K562 (cell line): ENCODE results near the gene CELSR1. TPM values are rescaled to one million over a fixed set of nuclear protein-coding genes. Genes with fewer than 3 reads are reported as not detected.

Experiments
- ATAC-seq: fragments of 200-7000 bp; cut with Tn5 transposase; 3 replicates; pipeline ENCODE4 v1.9.1; 2020; ENCODE audit warnings: moderate library complexity
- BruUV-seq: library from RNA; stranded (reverse); fragments of 400-500 nt; replicated peaks from 2 replicates; lab custom pipeline; 2021; lab: Mats Ljungman, UMichigan
- CTCF ChIA-PET: fragments of 300-600 bp; formaldehyde crosslinking; extraction: SDS; loops from one replicate; lab custom pipeline; 2021; ENCODE audit warnings: low intra/inter-chr PET ratio; lab: Yijun Ruan, JAX
- POLR2A ChIA-PET: fragments of 300-600, 350-650 bp; sonication (Branson Sonifier 250); formaldehyde crosslinking; extraction: SDS; loops from one replicate; lab custom pipeline; 2021; ENCODE audit warnings: antibody characterized with exemption, inconsistent platforms; lab: Yijun Ruan, JAX
- DNase-seq, 4 experiments: peaks; one replicate each; pipeline versions ENCODE4 v3.0.0 to v3.0.0-alpha.2; 2011 to 2018; ENCODE audit warnings: low spot score in 3 of 4, mixed read lengths in 3 of 4; ENCODE audit errors: extremely low read depth in 1 of 4
- FAIRE-seq: peaks from 2 replicates; lab custom pipeline; 2011; peaks lifted over from hg19 to GRCh38; lab: Jason Lieb, UNC
- H2AFZ ChIP-seq: 2 replicates; pipeline ENCODE4 v1.6.0; 2011; ENCODE audit warnings: low read depth, low read length, control low read depth, inconsistent platforms
- H3K27ac ChIP-seq: fragments of 200-600 bp; 3 replicates; pipeline ENCODE4 v1.8.0; 2011; ENCODE audit warnings: low read depth, mild to moderate bottlenecking, control low read depth, inconsistent platforms, low read length, moderate library complexity, mixed read lengths; ENCODE audit errors: extremely low read depth
- H3K27me3 ChIP-seq, 2 experiments: fragments of 300-600 bp in 1 of 2; 2 replicates in 1 of 2; 3 replicates in 1 of 2; pipeline versions ENCODE4 v1.6.0 to v1.8.0; 2011; ENCODE audit warnings: inconsistent platforms in 2 of 2, low read length in 2 of 2, mild to moderate bottlenecking in 1 of 2, mixed read lengths in 1 of 2, moderate library complexity in 1 of 2; ENCODE audit not compliant: control insufficient read depth in 2 of 2, insufficient read depth in 2 of 2
- H3K36me3 ChIP-seq: fragments of 300-600 bp; 3 replicates; pipeline ENCODE4 v1.8.0; 2011; ENCODE audit warnings: mild to moderate bottlenecking, low read length, inconsistent platforms; ENCODE audit not compliant: control insufficient read depth, insufficient read depth
- H3K4me1 ChIP-seq, 2 experiments: fragments of 200-600 bp in 1 of 2; replicated peaks in 1 of 2; 2 replicates in 1 of 2; 3 replicates in 1 of 2; pipeline versions ENCODE4 v1.5.1 to v1.8.0; 2011; ENCODE audit warnings: inconsistent platforms in 2 of 2, low read length in 2 of 2, mild to moderate bottlenecking in 1 of 2, mixed read lengths in 1 of 2, moderate library complexity in 1 of 2; ENCODE audit not compliant: control insufficient read depth in 2 of 2, insufficient read depth in 2 of 2
- H3K4me2 ChIP-seq: 2 replicates; pipeline ENCODE4 v1.6.1; 2011; ENCODE audit warnings: low read length, control low read depth, inconsistent platforms, mixed read lengths; ENCODE audit not compliant: insufficient read depth
- H3K4me3 ChIP-seq: fragments of 200-600 bp; sonication (generic), shearing (Covaris generic); 2 replicates; pipeline ENCODE4 v1.5.1; 2016; ENCODE audit warnings: control low read depth, inconsistent platforms
- H3K79me2 ChIP-seq: fragments of 200-600 bp; 3 replicates; pipeline ENCODE4 v1.8.0; 2011; ENCODE audit warnings: low read length, inconsistent platforms; ENCODE audit not compliant: control insufficient read depth, insufficient read depth
- H3K9ac ChIP-seq, 2 experiments: 2 replicates each; pipeline versions ENCODE4 v1.6.0 to v1.6.1; 2011; ENCODE audit warnings: low read depth in 2 of 2, low read length in 2 of 2, control low read depth in 1 of 2, inconsistent platforms in 1 of 2, mild to moderate bottlenecking in 1 of 2, mixed read lengths in 1 of 2; ENCODE audit not compliant: insufficient read depth in 1 of 2
- H3K9me1 ChIP-seq: one replicate; pipeline ENCODE4 v1.6.0; 2011; ENCODE audit warnings: inconsistent platforms, mild to moderate bottlenecking, low read length, moderate library complexity; ENCODE audit not compliant: control insufficient read depth, insufficient read depth
- H3K9me3 ChIP-seq: replicated peaks from 2 replicates; pipeline ENCODE4 v1.5.1; 2011; ENCODE audit warnings: low read depth, low read length, inconsistent platforms; ENCODE audit not compliant: control insufficient read depth, insufficient read depth
- H4K20me1 ChIP-seq: replicated peaks from 2 replicates; pipeline ENCODE4 v1.6.1; 2011; ENCODE audit warnings: low read length, inconsistent platforms, mixed read lengths; ENCODE audit not compliant: control insufficient read depth, insufficient read depth
- BACH1 ChIP-seq: fragments of 200-800 bp; sonication (Bioruptor generic); IDR thresholded peaks from 2 replicates; pipeline ENCODE4 v1.6.1; 2016; ENCODE audit warnings: missing genetic modification characterization, missing compliant biosample characterization
- BRD4 ChIP-seq: fragments of 200-600 bp; sonication (generic); IDR thresholded peaks from 2 replicates; pipeline ENCODE4 v1.6.1; 2017; ENCODE audit warnings: inconsistent platforms
- CSDE1 ChIP-seq, 2 experiments: fragments of 450-650 bp; IDR thresholded peaks; 2 replicates each; pipeline ENCODE4 v1.6.1; 2016; ENCODE audit warnings: mild to moderate bottlenecking in 1 of 2
- JUNB ChIP-seq: fragments of 450-650 bp; formaldehyde crosslinking; conservative IDR thresholded peaks from 2 replicates; pipeline ENCODE4 v1.4.0; 2020; ENCODE audit warnings: mild to moderate bottlenecking
- MTA1 ChIP-seq: fragments of 450-650 bp; IDR thresholded peaks from 2 replicates; pipeline ENCODE4 v1.6.1; 2017; ENCODE audit warnings: borderline replicate concordance
- NCOA4 ChIP-seq: fragments of 450-650 bp; IDR thresholded peaks from 2 replicates; pipeline ENCODE4 v1.6.1; 2018; ENCODE audit warnings: mild to moderate bottlenecking; ENCODE audit not compliant: partially characterized antibody
- NONO ChIP-seq, 2 experiments: fragments of 200-400 bp in 1 of 2; fragments of 450-650 bp in 1 of 2; formaldehyde crosslinking in 1 of 2; IDR thresholded peaks; 2 replicates each; pipeline ENCODE4 v1.6.1; 2017; ENCODE audit warnings: low read depth in 2 of 2, mild to moderate bottlenecking in 2 of 2, moderate library complexity in 2 of 2, low read length in 1 of 2
- PML ChIP-seq: IDR thresholded peaks from 2 replicates; pipeline ENCODE4 v1.6.1; 2012; ENCODE audit warnings: low read length, inconsistent platforms
- PURB ChIP-seq: sonication (generic); formaldehyde crosslinking; IDR thresholded peaks from 2 replicates; pipeline ENCODE4 v1.9.0; 2021; ENCODE audit warnings: low read depth, mild to moderate bottlenecking, missing genetic modification reagents
- RBM15 ChIP-seq: fragments of 200-400 bp; formaldehyde crosslinking; IDR thresholded peaks from 2 replicates; pipeline ENCODE4 v1.6.1; 2018; ENCODE audit warnings: mild to moderate bottlenecking, low read length, moderate library complexity; ENCODE audit not compliant: insufficient read depth
- RBM17 ChIP-seq: fragments of 200-400 bp; formaldehyde crosslinking; IDR thresholded peaks from 2 replicates; pipeline ENCODE4 v1.6.1; 2017; ENCODE audit warnings: low read depth, mild to moderate bottlenecking, low read length, borderline replicate concordance
- RBM34 ChIP-seq: fragments of 200-400 bp; formaldehyde crosslinking; IDR thresholded peaks from 2 replicates; pipeline ENCODE4 v1.6.1; 2018; ENCODE audit warnings: low read length, borderline replicate concordance; ENCODE audit not compliant: insufficient read depth
- RNF2 ChIP-seq: sonication (generic); IDR thresholded peaks from 2 replicates; pipeline ENCODE4 v1.6.1; 2016
- SAFB ChIP-seq: fragments of 200-400 bp; formaldehyde crosslinking; IDR thresholded peaks from 2 replicates; pipeline ENCODE4 v1.6.1; 2017; ENCODE audit warnings: low read depth, low read length, borderline replicate concordance
- SMAD3 ChIP-seq: fragments of 450-650 bp; formaldehyde crosslinking; conservative IDR thresholded peaks from 2 replicates; pipeline ENCODE4 v1.4.0; 2020; ENCODE audit warnings: mild to moderate bottlenecking
- SPI1 ChIP-seq: IDR thresholded peaks from 2 replicates; pipeline ENCODE4 v1.6.1; 2011; ENCODE audit warnings: low read depth, low read length, control low read depth, borderline replicate concordance
- ZBTB5 ChIP-seq: fragments of 450-650 bp; IDR thresholded peaks from 2 replicates; pipeline ENCODE4 v1.6.1; 2017; ENCODE audit warnings: antibody characterized with exemption
- ZNF282 ChIP-seq: sonication (generic); formaldehyde crosslinking; IDR thresholded peaks from 2 replicates; pipeline ENCODE4 v1.8.1; 2023; ENCODE audit warnings: missing genetic modification reagents
- ZNF644 ChIP-seq: fragments of 200-800 bp; sonication (Bioruptor generic); IDR thresholded peaks from 2 replicates; pipeline ENCODE4 v1.6.1; 2016; ENCODE audit warnings: low read depth, missing genetic modification characterization, missing compliant biosample characterization
- WGBS: fragments of 100-300 bp; shearing (Covaris generic); methylation state at CpG from one replicate; pipeline ENCODE4 v1.1.6; 2016; ENCODE audit warnings: low coverage, mixed read lengths; ENCODE audit not compliant: insufficient coverage; ENCODE audit errors: missing lambda C conversion rate; 5-methylcytosine and 5-hydroxymethylcytosine counted together
- in situ Hi-C: fragments of 300-500 bp; cut with MboI; formaldehyde crosslinking; loops from 4 replicates; pipeline ENCODE4 v1.15.0; 2018; ENCODE audit warnings: inconsistent platforms, mixed read lengths
- intact Hi-C: fragments of 100-400 bp; cut with micrococcal nuclease; formaldehyde crosslinking; loops from 2 replicates; pipeline ENCODE4 v1.14.2; 2022
- polyA plus RNA-seq, 8 experiments: library from polyadenylated mRNA; depleted of rRNA in 4 of 8; stranded (reverse) in 5 of 8; unstranded in 3 of 8; fragments of >200 nt; fragmentation: Nextera tagmentation in 2 of 8; fragmentation: Illumina TruSeq in 1 of 8; extraction: Ambion mirVana in 2 of 8; extraction: Trizol in 1 of 8; gene quantifications; 2 replicates each; pipeline versions ENCODE4 v1.2.1 to v1.2.3, GENCODE V29; 2011 to 2014; ENCODE audit warnings: inconsistent platforms in 1 of 8, missing spikeins in 1 of 8
- total RNA-seq, 7 experiments: library from RNA; depleted of rRNA in 6 of 7; stranded (reverse); fragments of >200 nt in 6 of 7; fragmentation: Illumina TruSeq in 2 of 7; extraction: Trizol in 2 of 7; gene quantifications; 2 replicates each; pipeline versions ENCODE4 v1.2.1 to v1.2.3, GENCODE V29; 2011 to 2021; ENCODE audit warnings: low replicate concordance in 1 of 7

The CELSR1 gene
- total and polyA plus RNA-seq, 9 of the 15 experiments (the other 6 are each of a cell fraction or from before 2014, with no cell fraction given), result under 0.01 to 0.09 TPM; not detected in 7

- Histone ChIP-seq H3K79me2 (no peaks in the 10 kb centered on the region), H3K4me3 (no peak overlapping the region), H2AFZ (no peak overlapping the region), H3K36me3 (no peaks in the 10 kb centered on the region), H3K27me3 (peaks cover 11 to 72% of the 10 kb centered on the region in 2 experiments; a peak in 3 of 5 replicates), H4K20me1 (peaks cover 6% of the 10 kb centered on the region; the same call in 1 of the 2 replicates), H3K4me1 (peaks cover 0 to 4% of the 10 kb centered on the region in 2 experiments; a peak in 1 of 5 replicates), H3K9me3 (no peaks in the 10 kb centered on the region), H3K27ac (no peak overlapping the region), H3K9ac (no peak overlapping the region), H3K9me1 (no peaks in the 10 kb centered on the region), H3K4me2 (no peak overlapping the region)
- intact Hi-C loops (no loop called here), in situ Hi-C loops (no loop called here)
- DNase-seq, result no peak
- TF ChIP-seq ZBTB5, result no peak
- no peak for TF ChIP-seq BACH1 (tag)
- TF ChIP-seq JUNB, result no peak
- TF ChIP-seq BRD4, result no peak
- TF ChIP-seq RNF2, result no peak
- no peak for TF ChIP-seq ZNF644 (tag)
- TF ChIP-seq NCOA4, result no peak
- no peak for TF ChIP-seq SAFB
- TF ChIP-seq CSDE1 (IDR thresholded peaks at IDR 0.05), result no peak
- TF ChIP-seq SPI1, result no peak
- no peak for TF ChIP-seq MTA1
- no peak for TF ChIP-seq RBM15
- no peak for TF ChIP-seq NONO (IDR thresholded peaks at IDR 0.05; ENCODE audit: low read depth in 2 of 2, low read length in 1 of 2)
- TF ChIP-seq RBM17, result no peak
- no peak for TF ChIP-seq ZNF282 (CRISPR knock-in tag)
- TF ChIP-seq PML, result no peak
- no peak for TF ChIP-seq SMAD3 (CRISPR knock-in tag)
- no peak for TF ChIP-seq RBM34
- no peak for TF ChIP-seq PURB
- ATAC-seq, result no peak
- CTCF ChIA-PET, result no interaction called here
- 39% methylated on average over 5 of the region's 14 CpGs for WGBS
- POLR2A ChIA-PET, result interaction anchor here (0.7 kb wide), 1 partner anchor 741 kb away, joined by 4 read pairs; no protein-coding TSS in a partner anchor
- BruUV-seq, result no TSS peak
- FAIRE-seq, result no peak
These were observed 95.1 kb downstream of the CELSR1 start for GRCh38 chr22:46442217-46442853.
